Measurements from ENCODE around the gene POFUT2. TPM values are rescaled to one million over a fixed set of nuclear protein-coding genes. Genes with fewer than 3 reads are reported as not detected.

The POFUT2 gene
- total RNA-seq, 2 experiments from 2014 or later, result 56.6 to 57.2 TPM

DNA sequence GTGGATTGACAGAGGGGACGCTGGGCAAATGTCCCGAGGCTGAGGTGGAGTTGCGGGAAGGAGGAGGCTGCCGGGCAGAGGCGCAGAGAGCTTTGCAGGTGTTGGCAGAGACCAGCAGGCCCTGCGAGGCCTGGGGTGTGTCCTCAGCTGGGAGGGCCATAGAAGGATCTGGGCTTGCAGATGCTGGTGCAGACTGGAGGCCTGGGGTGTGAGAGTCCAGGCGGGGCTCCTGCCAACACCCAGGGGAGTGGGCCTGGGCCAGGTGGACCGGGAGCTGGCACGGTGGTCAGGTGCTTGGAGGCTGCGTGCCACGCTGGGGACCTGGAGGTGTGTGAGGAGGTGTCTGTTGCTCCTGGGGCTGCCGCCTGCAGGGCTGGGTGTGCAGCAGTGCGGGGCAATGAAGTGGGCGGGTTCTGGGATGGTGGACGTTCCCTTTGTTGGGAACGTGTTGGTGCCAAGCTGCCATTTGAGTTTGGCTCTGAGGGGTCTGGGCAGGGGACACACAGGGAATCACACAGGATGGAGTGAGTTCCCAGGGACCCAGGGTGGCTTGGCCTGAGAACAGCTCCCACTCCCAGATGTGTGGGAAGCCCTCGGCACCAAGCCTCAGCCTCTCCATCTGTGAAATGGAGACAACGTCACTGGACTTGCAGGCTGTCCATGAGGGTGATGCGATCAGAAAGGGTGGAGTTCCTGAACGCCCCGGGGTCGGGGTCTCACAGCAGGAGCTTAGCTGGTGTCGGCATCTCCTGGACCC is 39.9 kb upstream of the POFUT2 start:
- Mint-ChIP-seq H3K27ac (no peak overlapping the region), H3K9me3 (no peaks in the 10 kb centered on the region), H3K36me3 (ENCODE audit: low read depth) (no peaks in the 10 kb centered on the region), H3K4me1 (ENCODE audit: low read depth) (peaks cover 13% of the 10 kb centered on the region), H3K27me3 (no peaks in the 10 kb centered on the region), H3K4me3 (no peak overlapping the region)
- Histone ChIP-seq H3K9me3 (ENCODE audit: control insufficient read depth in 1 of 2, insufficient read depth in 1 of 2, low read length in 2 of 2) (no peaks in the 10 kb centered on the region), H3K36me3 (ENCODE audit: insufficient read depth, low read length) (no peaks in the 10 kb centered on the region), H3K27ac (ENCODE audit: low read depth in 1 of 2, low read length in 2 of 2) (no peak overlapping the region), H3K4me3 (ENCODE audit: low read length) (no peak overlapping the region), H3K27me3 (ENCODE audit: control insufficient read depth in 1 of 2, insufficient read depth in 2 of 2, low read length in 2 of 2) (no peaks in the 10 kb centered on the region), H3K4me1 (ENCODE audit: insufficient read depth, low read length) (peaks cover 21% of the 10 kb centered on the region)
- TF ChIP-seq CTCF (IDR thresholded peaks at IDR 0.05), result no peak
- intact Hi-C loops (cut with DNase I, micrococcal nuclease), result no loop called here
- CTCF ChIA-PET, result no interaction called here
- no peak for ATAC-seq (ENCODE audit: poor library complexity)
- DNase-seq, result no peak
- POLR2A ChIA-PET, result no interaction called here

GRCh38 chr21:45326891-45327440 is 39.3 kb upstream of the POFUT2 start:
- Histone ChIP-seq H3K4me1 (ENCODE audit: insufficient read depth, low read length) (peaks cover 28% of the 10 kb centered on the region), H3K4me3 (ENCODE audit: low read length) (no peak overlapping the region), H3K27ac (ENCODE audit: low read depth in 1 of 2, low read length in 2 of 2) (no peak overlapping the region), H3K27me3 (ENCODE audit: control insufficient read depth in 1 of 2, insufficient read depth in 2 of 2, low read length in 2 of 2) (no peaks in the 10 kb centered on the region), H3K9me3 (ENCODE audit: control insufficient read depth in 1 of 2, insufficient read depth in 1 of 2, low read length in 2 of 2) (no peaks in the 10 kb centered on the region), H3K36me3 (ENCODE audit: insufficient read depth, low read length) (no peaks in the 10 kb centered on the region)
- ATAC-seq (ENCODE audit: poor library complexity) (no peak), DNase-seq (no peak)
- TF ChIP-seq CTCF (IDR thresholded peaks at IDR 0.05), result no peak
- Mint-ChIP-seq H3K9me3 (no peaks in the 10 kb centered on the region), H3K27ac (no peak overlapping the region), H3K36me3 (ENCODE audit: low read depth) (no peaks in the 10 kb centered on the region), H3K4me1 (ENCODE audit: low read depth) (peaks cover 19% of the 10 kb centered on the region), H3K27me3 (no peaks in the 10 kb centered on the region), H3K4me3 (no peak overlapping the region)
- intact Hi-C loops (cut with DNase I, micrococcal nuclease), result no loop called here
- ChIA-PET POLR2A (no interaction called here), CTCF (no interaction called here)

DNA sequence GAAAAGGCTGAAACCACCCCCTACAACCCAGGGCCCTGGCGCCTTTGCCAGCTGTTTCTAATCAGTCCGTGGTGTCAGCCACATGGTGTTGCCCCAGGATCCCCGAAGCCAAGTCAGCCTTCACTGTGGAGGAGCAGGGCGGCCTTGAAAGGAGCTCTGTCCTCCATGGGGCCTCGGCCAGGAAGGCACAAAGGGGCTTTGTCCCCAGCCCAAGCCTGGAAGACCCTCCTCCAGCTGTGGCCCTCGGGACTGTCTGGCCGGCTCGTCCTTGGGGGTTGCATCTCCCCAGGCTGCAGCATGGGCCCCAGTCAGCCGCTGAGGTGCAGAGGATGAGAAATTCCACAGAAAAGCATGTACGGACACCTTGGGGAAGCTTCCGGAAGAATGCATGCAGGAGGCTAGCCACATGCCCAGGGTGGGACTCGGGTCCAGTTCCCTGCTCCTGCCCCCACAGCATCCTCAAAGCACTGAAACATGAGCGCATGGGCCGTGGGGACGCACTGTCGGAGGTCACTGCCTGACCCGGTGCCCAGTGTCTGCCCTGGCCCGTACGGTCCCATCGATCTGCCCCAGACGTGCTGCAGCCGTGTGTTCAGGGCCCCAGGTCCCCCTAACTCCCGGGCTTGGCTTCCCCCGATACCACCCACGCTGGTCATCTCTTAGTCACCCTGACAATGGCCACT is 38.6 kb upstream of the POFUT2 start:
- Mint-ChIP-seq H3K4me3 (no peak overlapping the region), H3K9me3 (no peaks in the 10 kb centered on the region)
- no peak for DNase-seq

More for the DNA sequence above, 38.6 kb upstream of the POFUT2 start:
- no peaks in the 10 kb centered on the region for H3K27me3 Mint-ChIP-seq
- Histone ChIP-seq H3K27me3 (ENCODE audit: control insufficient read depth in 1 of 2, insufficient read depth in 2 of 2, low read length in 2 of 2) (no peaks in the 10 kb centered on the region), H3K4me1 (ENCODE audit: insufficient read depth, low read length) (peaks cover 34% of the 10 kb centered on the region), H3K9me3 (ENCODE audit: control insufficient read depth in 1 of 2, insufficient read depth in 1 of 2, low read length in 2 of 2) (no peaks in the 10 kb centered on the region), H3K4me3 (ENCODE audit: low read length) (no peak overlapping the region), H3K27ac (ENCODE audit: low read depth in 1 of 2, low read length in 2 of 2) (no peak overlapping the region), H3K36me3 (ENCODE audit: insufficient read depth, low read length) (no peaks in the 10 kb centered on the region)
- no peaks in the 10 kb centered on the region for H3K36me3 Mint-ChIP-seq (ENCODE audit: low read depth)
- ATAC-seq (ENCODE audit: poor library complexity), result no peak
- H3K27ac Mint-ChIP-seq, result no peak overlapping the region
- ChIA-PET POLR2A (no interaction called here), CTCF (no interaction called here)
- no peak for TF ChIP-seq CTCF (IDR thresholded peaks at IDR 0.05)
- peaks cover 19% of the 10 kb centered on the region for H3K4me1 Mint-ChIP-seq (ENCODE audit: low read depth)
- intact Hi-C loops (cut with DNase I, micrococcal nuclease), result no loop called here
